ENCODE results near the gene UBC. TPM values are rescaled to one million over a fixed set of nuclear protein-coding genes. Genes with fewer than 3 reads are reported as not detected.

The UBC gene
- total and polyA plus RNA-seq, 2 of the 4 experiments (the other 2 are of a cell fraction) = 2,042 to 4,320 TPM

GRCh38 chr12:124902916-124903315, 11.5 kb downstream of the UBC start:
- peaks cover 10% of the 10 kb centered on the region for H3K4me1 ChIP-seq (ENCODE audit: control insufficient read depth, insufficient read depth, low read length)
- no peak overlapping the region for H2BK15ac ChIP-seq (ENCODE audit: low read depth, low read length)
- no peak overlapping the region for H3K9ac ChIP-seq (ENCODE audit: low read depth, low read length)
- intact Hi-C loops (cut with micrococcal nuclease) (loop anchor here (10.0 kb wide), 2 partner anchors 78 to 518 kb away; no protein-coding TSS in a partner anchor), in situ Hi-C loops (cut with MboI; ENCODE audit: low sequenced_read_pairs) (loop anchor here (5.0 kb wide), 1 partner anchor 861 kb away; no protein-coding TSS in a partner anchor), dilution Hi-C loops (cut with HindIII; ENCODE audit: low sequenced_read_pairs, unreplicated experiment) (no loop called here)
- no peak overlapping the region for H2AFZ ChIP-seq (replicated peaks; ENCODE audit: low read length, poor library complexity)
- H3K27ac ChIP-seq (ENCODE audit: insufficient read depth, low read length) = no peak overlapping the region
- H2AK5ac ChIP-seq (ENCODE audit: low read depth, low read length) = no peak overlapping the region
- no peaks in the 10 kb centered on the region for H4K20me1 ChIP-seq (ENCODE audit: insufficient read depth, low read length)
- no peak overlapping the region for H4K91ac ChIP-seq (ENCODE audit: insufficient read depth, low read depth, low read length)
- no peaks in the 10 kb centered on the region for H3K27me3 ChIP-seq (ENCODE audit: control insufficient read depth, insufficient read depth, low read length)
- no TSS peak for BruUV-seq (replicated peaks)
- no peak overlapping the region for H3K14ac ChIP-seq (replicated peaks; ENCODE audit: low read depth, low read length)
- no peak overlapping the region for H4K5ac ChIP-seq (ENCODE audit: low read depth, low read length)
- H3K9me1 ChIP-seq (ENCODE audit: insufficient read depth, low read length) = peaks cover 4% of the 10 kb centered on the region; the same call in 1 of the 2 replicates
- H3K23ac ChIP-seq (ENCODE audit: low read depth, low read length) = no peak overlapping the region
- no peak for TF ChIP-seq CTCF (conservative IDR thresholded peaks at IDR 0.05; ENCODE audit: low read depth, low read length)
- TF ChIP-seq MAZ (IDR thresholded peaks at IDR 0.05; ENCODE audit: borderline replicate concordance, low read depth, low read length) = no peak
- TF ChIP-seq POLR2A (IDR thresholded peaks at IDR 0.05; ENCODE audit: low read depth, low read length) = no peak
- no peak for TF ChIP-seq RAD21 (IDR thresholded peaks at IDR 0.05; ENCODE audit: low read length)
- no peak for TF ChIP-seq BHLHE40 (IDR thresholded peaks at IDR 0.05; ENCODE audit: low read depth, low read length)
- TF ChIP-seq USF2 (IDR thresholded peaks at IDR 0.05; ENCODE audit: low read depth, low read length) = no peak
- TF ChIP-seq ELK1 (IDR thresholded peaks at IDR 0.05; ENCODE audit: borderline replicate concordance, low read depth, low read length) = no peak
- TF ChIP-seq MAFK (IDR thresholded peaks at IDR 0.05; ENCODE audit: low read depth, low read length) = no peak
- TF ChIP-seq SMC3 (IDR thresholded peaks at IDR 0.05; ENCODE audit: low read depth, low read length) = no peak
- no peak for TF ChIP-seq RCOR1 (IDR thresholded peaks at IDR 0.05; ENCODE audit: insufficient replicate concordance, low read length)
- H3K56ac ChIP-seq (ENCODE audit: extremely low read depth, insufficient read depth, low read length) = no peak overlapping the region
- H2BK20ac ChIP-seq (ENCODE audit: low read depth, low read length) = no peak overlapping the region
- CTCF ChIA-PET = no interaction called here
- no peak overlapping the region for H4K8ac ChIP-seq (ENCODE audit: low read depth in 2 of 2, low read length in 2 of 2)
- H3K4me2 ChIP-seq (ENCODE audit: low read depth, low read length) = no peak overlapping the region
- no peak overlapping the region for H2AK9ac ChIP-seq (replicated peaks; ENCODE audit: low read depth, low read length, poor library complexity)
- H3K36me3 ChIP-seq (ENCODE audit: control insufficient read depth, insufficient read depth, low read length) = no peaks in the 10 kb centered on the region
- POLR2A ChIA-PET (ENCODE audit: unreplicated experiment) = no interaction called here
- no peak overlapping the region for H3K18ac ChIP-seq (ENCODE audit: low read depth, low read length)
- H3K9me3 ChIP-seq (ENCODE audit: control insufficient read depth, insufficient read depth, low read length) = no peaks in the 10 kb centered on the region
- H3K79me1 ChIP-seq (ENCODE audit: low read depth in 1 of 2, low read length in 2 of 2) = 0 out of 4 replicates have a peak, but pooled peaks cover 0 to 6% of the 10 kb centered on the region in 2 experiments
- DNase-seq = no peak
- H2BK120ac ChIP-seq (ENCODE audit: low read depth, low read length) = no peak overlapping the region
- no peak overlapping the region for H3K4ac ChIP-seq (ENCODE audit: low read depth, low read length)
- no peak for ATAC-seq (ENCODE audit: low read depth)
- H3K4me3 ChIP-seq (ENCODE audit: insufficient read depth, low read depth, low read length) = no peak overlapping the region
- H2BK5ac ChIP-seq (ENCODE audit: low read depth, low read length, poor library complexity, severe bottlenecking) = no peak overlapping the region
- WGBS, 2 experiments (ENCODE audit: extremely low coverage in 2 of 2, insufficient read length in 1 of 2) = no CpG with 5 or more reads among the region's 6 CpGs
